Activated naive CD8-positive, alpha-beta T cell treated with anti-CD3 and anti-CD28 coated beads, Interleukin-2, amount 10 ng/mL, durations not matched to agents 7 days and 5 days (primary cell): ENCODE data around the gene MICAL3. TPM values are rescaled to one million over a fixed set of nuclear protein-coding genes. Genes with fewer than 3 reads are reported as not detected.
A peak's percentile ranks its signal among the peaks of the same experiment; 100 is the strongest.

ENCODE experiments used
- ATAC-seq: fragments of 150-1000 bp; cut with Tn5 transposase; one replicate; pipeline ENCODE4 v1.10.0; 2021; ENCODE audit warnings: low read depth, moderate library complexity
- POLR2A ChIA-PET: fragments of 350-600 bp; sonication (Branson Sonifier 250); formaldehyde crosslinking; loops from one replicate; lab custom pipeline; 2021; ENCODE audit warnings: antibody characterized with exemption; lab: Charles Lee
- DNase-seq: peaks from one replicate; pipeline ENCODE4 v3.0.0; 2021
- H3K27ac Mint-ChIP-seq: one replicate; pipeline ENCODE4 v1.8.0; 2022; ENCODE audit warnings: mild to moderate bottlenecking, mixed read lengths
- H3K27me3 Mint-ChIP-seq: one replicate; pipeline ENCODE4 v1.8.0; 2022; ENCODE audit warnings: mild to moderate bottlenecking, moderate library complexity, mixed read lengths
- H3K36me3 Mint-ChIP-seq: one replicate; pipeline ENCODE4 v1.8.0; 2021; ENCODE audit warnings: mild to moderate bottlenecking, mixed read lengths
- H3K4me1 Mint-ChIP-seq: one replicate; pipeline ENCODE4 v1.8.0; 2021; ENCODE audit warnings: mixed read lengths
- H3K4me3 Mint-ChIP-seq: one replicate; pipeline ENCODE4 v1.8.0; 2022; ENCODE audit warnings: mild to moderate bottlenecking, moderate library complexity, mixed read lengths
- H3K9me3 Mint-ChIP-seq: one replicate; pipeline ENCODE4 v1.8.0; 2021; ENCODE audit warnings: mixed read lengths
- total RNA-seq, 2 experiments: library from RNA; stranded (reverse); gene quantifications; one replicate each; pipeline ENCODE4 v1.2.3, GENCODE V29; 2021

Gene MICAL3
- total RNA-seq, 2 experiments from 2014 or later, result 35.7 to 36.8 TPM

GRCh38 chr22:17855572-17856290 lies 168.6 kb downstream of the MICAL3 start:
- Mint-ChIP-seq H3K36me3 (no peaks in the 10 kb centered on the region), H3K27me3 (no peaks in the 10 kb centered on the region), H3K4me3 (no peak overlapping the region), H3K27ac (no peak overlapping the region), H3K4me1 (no peaks in the 10 kb centered on the region), H3K9me3 (no peaks in the 10 kb centered on the region)
- POLR2A ChIA-PET, result no interaction called here
- ATAC-seq (no peak), DNase-seq (no peak)

- ATAC-seq, result no peak
- H3K36me3 Mint-ChIP-seq, result no peaks in the 10 kb centered on the region
- H3K9me3 Mint-ChIP-seq, result no peaks in the 10 kb centered on the region
- no peak overlapping the region for H3K4me3 Mint-ChIP-seq
- POLR2A ChIA-PET, result no interaction called here
- H3K4me1 Mint-ChIP-seq, result no peaks in the 10 kb centered on the region
- H3K27ac Mint-ChIP-seq, result no peak overlapping the region
- DNase-seq, result no peak
- H3K27me3 Mint-ChIP-seq, result no peaks in the 10 kb centered on the region
Observed at GRCh38 chr22:17853073-17853472, 171.3 kb downstream of the MICAL3 start.

- no peaks in the 10 kb centered on the region for H3K36me3 Mint-ChIP-seq
- H3K27ac Mint-ChIP-seq, result no peak overlapping the region
- no peaks in the 10 kb centered on the region for H3K9me3 Mint-ChIP-seq
- H3K4me3 Mint-ChIP-seq, result no peak overlapping the region
- ATAC-seq (no peak), DNase-seq (no peak)
- POLR2A ChIA-PET, result no interaction called here
- H3K4me1 Mint-ChIP-seq, result no peaks in the 10 kb centered on the region
- H3K27me3 Mint-ChIP-seq, result no peaks in the 10 kb centered on the region
Observed at GRCh38 chr22:17851759-17852158, 172.6 kb downstream of the MICAL3 start.

- no peak overlapping the region for H3K27ac Mint-ChIP-seq
- DNase-seq (no peak), ATAC-seq (no peak)
- no peaks in the 10 kb centered on the region for H3K27me3 Mint-ChIP-seq
- H3K4me1 Mint-ChIP-seq, result peaks cover 1% of the 10 kb centered on the region
- no peaks in the 10 kb centered on the region for H3K36me3 Mint-ChIP-seq
- no peak overlapping the region for H3K4me3 Mint-ChIP-seq
- POLR2A ChIA-PET, result no interaction called here
- no peaks in the 10 kb centered on the region for H3K9me3 Mint-ChIP-seq
Observed at GRCh38 chr22:17847360-17848078, 176.8 kb downstream of the MICAL3 start.

GRCh38 chr22:17846326-17846992 lies 177.9 kb downstream of the MICAL3 start:
- DNase-seq (no peak), ATAC-seq (no peak)
- Mint-ChIP-seq H3K36me3 (no peaks in the 10 kb centered on the region), H3K27ac (no peak overlapping the region), H3K4me3 (no peak overlapping the region), H3K4me1 (peaks cover 3% of the 10 kb centered on the region), H3K9me3 (no peaks in the 10 kb centered on the region), H3K27me3 (no peaks in the 10 kb centered on the region)
- POLR2A ChIA-PET, result no interaction called here

- H3K36me3 Mint-ChIP-seq, result no peaks in the 10 kb centered on the region
- no peak overlapping the region for H3K4me3 Mint-ChIP-seq
- peaks cover 3% of the 10 kb centered on the region for H3K4me1 Mint-ChIP-seq
- POLR2A ChIA-PET, result no interaction called here
- H3K9me3 Mint-ChIP-seq, result no peaks in the 10 kb centered on the region
- no peak for DNase-seq
- no peaks in the 10 kb centered on the region for H3K27me3 Mint-ChIP-seq
- ATAC-seq, result no peak
- no peak overlapping the region for H3K27ac Mint-ChIP-seq
Observed at GRCh38 chr22:17845790-17846189, 178.6 kb downstream of the MICAL3 start.

GRCh38 chr22:17845327-17845726 lies 179.0 kb downstream of the MICAL3 start:
- peaks cover 3% of the 10 kb centered on the region for H3K4me1 Mint-ChIP-seq
- no peaks in the 10 kb centered on the region for H3K27me3 Mint-ChIP-seq
- POLR2A ChIA-PET, result no interaction called here
- DNase-seq (no peak), ATAC-seq (no peak)
- H3K4me3 Mint-ChIP-seq, result no peak overlapping the region
- no peaks in the 10 kb centered on the region for H3K9me3 Mint-ChIP-seq
- H3K27ac Mint-ChIP-seq, result no peak overlapping the region
- no peaks in the 10 kb centered on the region for H3K36me3 Mint-ChIP-seq

GRCh38 chr22:17844150-17844549 lies 180.2 kb downstream of the MICAL3 start:
- Mint-ChIP-seq H3K9me3 (no peaks in the 10 kb centered on the region), H3K27ac (no peak overlapping the region), H3K4me3 (no peak overlapping the region), H3K4me1 (peaks cover 3% of the 10 kb centered on the region), H3K27me3 (no peaks in the 10 kb centered on the region), H3K36me3 (no peaks in the 10 kb centered on the region)
- POLR2A ChIA-PET, result interaction anchor here (0.6 kb wide), 1 partner anchor 200 kb away, joined by 4 read pairs; no protein-coding TSS in a partner anchor
- no peak for DNase-seq
- no peak for ATAC-seq

GRCh38 chr22:17842386-17842785 lies 182.0 kb downstream of the MICAL3 start:
- peak overlapping the region; percentile 30 for H3K27ac Mint-ChIP-seq
- H3K9me3 Mint-ChIP-seq, result no peaks in the 10 kb centered on the region
- ATAC-seq, result peak; percentile 85
- POLR2A ChIA-PET, result no interaction called here
- no peaks in the 10 kb centered on the region for H3K27me3 Mint-ChIP-seq
- H3K36me3 Mint-ChIP-seq, result no peaks in the 10 kb centered on the region
- H3K4me3 Mint-ChIP-seq, result peak overlapping the region; percentile 30
- DNase-seq, result peak; percentile 44
- H3K4me1 Mint-ChIP-seq, result peaks cover 3% of the 10 kb centered on the region

GRCh38 chr22:17841836-17842235 lies 182.5 kb downstream of the MICAL3 start:
- Mint-ChIP-seq H3K4me3 (no peak overlapping the region), H3K27me3 (no peaks in the 10 kb centered on the region), H3K4me1 (peaks cover 3% of the 10 kb centered on the region), H3K36me3 (no peaks in the 10 kb centered on the region), H3K27ac (no peak overlapping the region), H3K9me3 (no peaks in the 10 kb centered on the region)
- POLR2A ChIA-PET, result no interaction called here
- DNase-seq (no peak), ATAC-seq (no peak)

- Mint-ChIP-seq H3K36me3 (no peaks in the 10 kb centered on the region), H3K9me3 (no peaks in the 10 kb centered on the region), H3K4me3 (no peak overlapping the region), H3K4me1 (peaks cover 3% of the 10 kb centered on the region), H3K27me3 (no peaks in the 10 kb centered on the region), H3K27ac (no peak overlapping the region)
- DNase-seq (no peak), ATAC-seq (no peak)
- POLR2A ChIA-PET, result interaction anchor here (0.7 to 1.1 kb wide), 2 partner anchors 22 to 272 kb away, joined by 3 read pairs; no protein-coding TSS in a partner anchor
Observed at GRCh38 chr22:17838180-17838865, 186.0 kb downstream of the MICAL3 start.

- H3K4me3 Mint-ChIP-seq, result no peak overlapping the region
- ATAC-seq (no peak), DNase-seq (no peak)
- H3K27me3 Mint-ChIP-seq, result no peaks in the 10 kb centered on the region
- POLR2A ChIA-PET, result interaction anchor here (1.1 kb wide), 1 partner anchor 21 kb away, joined by 3 read pairs; no protein-coding TSS in a partner anchor
- no peak overlapping the region for H3K27ac Mint-ChIP-seq
- H3K4me1 Mint-ChIP-seq, result no peaks in the 10 kb centered on the region
- H3K36me3 Mint-ChIP-seq, result no peaks in the 10 kb centered on the region
- no peaks in the 10 kb centered on the region for H3K9me3 Mint-ChIP-seq
Observed at GRCh38 chr22:17836992-17837742, 187.2 kb downstream of the MICAL3 start.
